ENCODE results near the gene FAM3C. TPM values are rescaled to one million over a fixed set of nuclear protein-coding genes. Genes with fewer than 3 reads are reported as not detected.

The FAM3C gene
- total and polyA plus RNA-seq, 2 donors (not counting 1 experiment from before 2014, with no cell fraction given), result 26.3 to 60.8 TPM

GRCh38 chr7:121431996-121432395 lies 35.9 kb upstream of the FAM3C start:
- H2AFZ ChIP-seq (ENCODE audit: low read length), result no peak overlapping the region
- no peaks in the 10 kb centered on the region for H3K4me1 ChIP-seq (ENCODE audit: control insufficient read depth, extremely low read depth, insufficient read depth, low read length)
- no peak for TF ChIP-seq CTCF (conservative IDR thresholded peaks at IDR 0.05 in 1 of 2, IDR thresholded peaks at IDR 0.05 in 1 of 2; ENCODE audit: low read depth in 1 of 2, low read length in 2 of 2)
- no peak for TF ChIP-seq EZH2 (IDR thresholded peaks at IDR 0.05; ENCODE audit: low read length, missing control alignments)
- no peaks in the 10 kb centered on the region for H3K36me3 ChIP-seq (ENCODE audit: control insufficient read depth, insufficient read depth, low read length)
- no peaks in the 10 kb centered on the region for H3K79me2 ChIP-seq (ENCODE audit: control insufficient read depth, insufficient read depth, low read length)
- no peak overlapping the region for H3K9ac ChIP-seq (ENCODE audit: insufficient read depth, low read length)
- no peak for DNase-seq (ENCODE audit: low read depth in 2 of 2)
- H3K4me2 ChIP-seq (ENCODE audit: extremely low read depth, insufficient read depth, low read length), result no peak overlapping the region
- no peaks in the 10 kb centered on the region for H4K20me1 ChIP-seq (ENCODE audit: control insufficient read depth, extremely low read depth, insufficient read depth, low read length)
- H3K27ac ChIP-seq (ENCODE audit: insufficient read depth, low read length), result no peak overlapping the region
- no peaks in the 10 kb centered on the region for H3K9me3 ChIP-seq (ENCODE audit: control insufficient read depth, insufficient read depth, low read depth, low read length)
- no peak overlapping the region for H3K4me3 ChIP-seq (replicated peaks in 1 of 4; ENCODE audit: control extremely low read depth in 1 of 4, insufficient read depth in 1 of 4, low read depth in 3 of 4, low read length in 4 of 4)
- H3K27me3 ChIP-seq (ENCODE audit: control insufficient read depth, insufficient read depth, low read length), result no peaks in the 10 kb centered on the region

GRCh38 chr7:121431389-121431995 lies 35.4 kb upstream of the FAM3C start:
- no peak overlapping the region for H3K4me3 ChIP-seq (replicated peaks in 1 of 4; ENCODE audit: control extremely low read depth in 1 of 4, insufficient read depth in 1 of 4, low read depth in 3 of 4, low read length in 4 of 4)
- no peak overlapping the region for H3K4me2 ChIP-seq (ENCODE audit: extremely low read depth, insufficient read depth, low read length)
- no peak overlapping the region for H3K27ac ChIP-seq (ENCODE audit: insufficient read depth, low read length)
- no peaks in the 10 kb centered on the region for H3K79me2 ChIP-seq (ENCODE audit: control insufficient read depth, insufficient read depth, low read length)
- no peaks in the 10 kb centered on the region for H4K20me1 ChIP-seq (ENCODE audit: control insufficient read depth, extremely low read depth, insufficient read depth, low read length)
- no peak for DNase-seq (ENCODE audit: low read depth in 2 of 2)
- H3K9me3 ChIP-seq (ENCODE audit: control insufficient read depth, insufficient read depth, low read depth, low read length), result no peaks in the 10 kb centered on the region
- H3K9ac ChIP-seq (ENCODE audit: insufficient read depth, low read length), result no peak overlapping the region
- no peaks in the 10 kb centered on the region for H3K36me3 ChIP-seq (ENCODE audit: control insufficient read depth, insufficient read depth, low read length)
- no peak overlapping the region for H2AFZ ChIP-seq (ENCODE audit: low read length)
- TF ChIP-seq CTCF (conservative IDR thresholded peaks at IDR 0.05 in 1 of 2, IDR thresholded peaks at IDR 0.05 in 1 of 2; ENCODE audit: low read depth in 1 of 2, low read length in 2 of 2) (no peak), EZH2 (IDR thresholded peaks at IDR 0.05; ENCODE audit: low read length, missing control alignments) (no peak)
- no peaks in the 10 kb centered on the region for H3K4me1 ChIP-seq (ENCODE audit: control insufficient read depth, extremely low read depth, insufficient read depth, low read length)
- H3K27me3 ChIP-seq (ENCODE audit: control insufficient read depth, insufficient read depth, low read length), result no peaks in the 10 kb centered on the region

GRCh38 chr7:121430558-121430957 lies 34.5 kb upstream of the FAM3C start:
- no peak overlapping the region for H3K4me2 ChIP-seq (ENCODE audit: extremely low read depth, insufficient read depth, low read length)
- H3K9me3 ChIP-seq (ENCODE audit: control insufficient read depth, insufficient read depth, low read depth, low read length), result no peaks in the 10 kb centered on the region
- no peaks in the 10 kb centered on the region for H3K4me1 ChIP-seq (ENCODE audit: control insufficient read depth, extremely low read depth, insufficient read depth, low read length)
- no peak for DNase-seq (ENCODE audit: low read depth in 2 of 2)
- no peak overlapping the region for H3K9ac ChIP-seq (ENCODE audit: insufficient read depth, low read length)
- H3K36me3 ChIP-seq (ENCODE audit: control insufficient read depth, insufficient read depth, low read length), result no peaks in the 10 kb centered on the region
- H2AFZ ChIP-seq (ENCODE audit: low read length), result no peak overlapping the region
- H3K79me2 ChIP-seq (ENCODE audit: control insufficient read depth, insufficient read depth, low read length), result no peaks in the 10 kb centered on the region
- TF ChIP-seq EZH2 (IDR thresholded peaks at IDR 0.05; ENCODE audit: low read length, missing control alignments) (no peak), CTCF (conservative IDR thresholded peaks at IDR 0.05 in 1 of 2, IDR thresholded peaks at IDR 0.05 in 1 of 2; ENCODE audit: low read depth in 1 of 2, low read length in 2 of 2) (no peak)
- no peaks in the 10 kb centered on the region for H3K27me3 ChIP-seq (ENCODE audit: control insufficient read depth, insufficient read depth, low read length)
- no peaks in the 10 kb centered on the region for H4K20me1 ChIP-seq (ENCODE audit: control insufficient read depth, extremely low read depth, insufficient read depth, low read length)
- no peak overlapping the region for H3K27ac ChIP-seq (ENCODE audit: insufficient read depth, low read length)
- no peak overlapping the region for H3K4me3 ChIP-seq (replicated peaks in 1 of 4; ENCODE audit: control extremely low read depth in 1 of 4, insufficient read depth in 1 of 4, low read depth in 3 of 4, low read length in 4 of 4)
